Stimulated activated naive CD4-positive, alpha-beta T cell (primary cell): ENCODE data around the gene CSTF3.
A peak's percentile ranks its signal among the peaks of the same experiment; 100 is the strongest.
"Not testable (repeated sequence)": the region's sequence is repeated elsewhere in the genome, so short reads cannot be mapped to it uniquely, and the experiment has no call there.

Experiments
- DNase-seq, 6 experiments: peaks; one replicate each; lab custom pipeline; 2025; lab: John Stamatoyannopoulos, UW

The CSTF3 gene

GRCh38 chr11:33086017-33086416, 75.3 kb downstream of the CSTF3 start:
- no peak for DNase-seq

- DNase-seq = no peak
Observed at GRCh38 chr11:33083918-33084317, 77.4 kb downstream of the CSTF3 start.

DNA sequence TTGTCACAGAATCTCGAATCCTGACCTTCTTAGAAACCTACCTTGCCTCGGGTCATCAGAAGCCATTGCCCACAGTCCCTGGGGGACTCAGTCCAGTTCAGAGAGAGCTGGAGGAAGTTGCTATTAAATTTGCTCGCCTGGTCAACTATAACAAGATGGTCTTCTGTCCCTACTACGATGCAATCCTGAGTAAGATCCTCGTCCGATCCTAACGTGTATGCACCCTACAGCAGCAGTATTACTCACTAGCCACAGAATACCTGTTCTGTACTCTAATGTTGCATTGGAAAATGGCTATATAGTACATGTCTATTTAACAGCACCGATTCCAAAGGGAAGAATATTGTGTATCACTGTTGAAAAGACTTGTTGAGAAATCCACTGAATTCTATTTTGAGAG, 88.8 kb downstream of the CSTF3 start:
- DNase-seq = no peak

GRCh38 chr11:33068611-33069340, 92.5 kb downstream of the CSTF3 start:
- DNase-seq = no peak

DNA sequence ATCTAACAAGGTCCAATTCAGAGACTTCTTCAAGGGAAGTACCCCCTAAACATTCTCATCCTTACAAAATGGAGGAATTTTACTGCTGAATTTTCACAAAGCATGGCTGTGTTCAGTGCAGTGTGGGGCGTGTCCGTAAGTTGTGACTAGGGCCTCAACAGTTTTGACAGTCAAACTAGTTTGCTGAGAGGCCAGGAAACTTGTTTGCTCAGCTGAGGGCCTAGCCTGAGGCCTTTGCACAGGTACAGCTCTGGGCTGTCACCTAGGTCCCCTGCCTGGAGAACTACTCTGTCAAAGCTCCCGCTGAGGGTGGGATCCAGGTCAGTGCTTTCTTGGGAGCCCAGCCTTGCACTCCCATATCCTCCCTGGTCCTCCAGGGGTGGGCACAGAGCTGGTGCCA, 94.0 kb downstream of the CSTF3 start:
- no peak for DNase-seq

DNA sequence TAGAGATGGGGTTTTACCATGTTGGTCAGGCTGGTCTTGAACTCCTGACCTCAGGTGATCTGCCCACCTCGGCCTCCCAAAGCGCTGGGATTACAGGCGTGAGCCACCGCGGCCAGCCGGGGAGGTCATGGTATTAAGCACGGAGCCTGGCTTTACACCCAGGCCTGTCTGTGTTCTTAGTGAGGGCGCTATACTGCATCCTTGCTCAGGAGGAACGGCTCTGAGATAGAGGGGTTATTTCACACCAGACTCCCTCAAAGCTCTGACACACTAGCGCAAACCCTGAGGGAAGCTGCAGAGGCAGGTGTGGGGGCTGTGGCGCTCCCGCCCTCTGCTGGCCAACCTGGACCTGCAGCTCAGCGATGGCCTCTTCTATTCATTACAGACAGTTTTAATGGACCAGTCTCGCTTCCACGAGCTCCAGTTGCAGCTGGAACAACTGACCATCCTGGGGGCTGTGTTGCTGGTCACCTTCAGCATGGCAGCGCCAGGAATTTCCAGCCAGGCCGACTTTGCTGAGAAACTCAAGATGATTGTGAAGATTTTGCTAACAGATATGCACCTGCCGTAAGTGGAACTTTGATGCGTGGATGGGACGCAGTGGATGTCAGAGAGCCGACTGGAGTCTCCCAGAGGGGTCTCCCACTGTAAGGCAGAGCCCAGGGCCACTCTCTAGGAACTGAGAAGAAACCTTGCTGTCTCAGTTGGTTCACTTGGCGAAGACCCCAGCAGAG, 95.7 kb downstream of the CSTF3 start:
- peak; percentile 51 to 82 (median 67) for DNase-seq

- no peak for DNase-seq
Observed at GRCh38 chr11:33064866-33065265, 96.4 kb downstream of the CSTF3 start.

GRCh38 chr11:33064033-33064825, 97.1 kb downstream of the CSTF3 start:
- no peak for DNase-seq

- DNase-seq = no peak
Observed at GRCh38 chr11:33063326-33063881, 97.9 kb downstream of the CSTF3 start.

DNA sequence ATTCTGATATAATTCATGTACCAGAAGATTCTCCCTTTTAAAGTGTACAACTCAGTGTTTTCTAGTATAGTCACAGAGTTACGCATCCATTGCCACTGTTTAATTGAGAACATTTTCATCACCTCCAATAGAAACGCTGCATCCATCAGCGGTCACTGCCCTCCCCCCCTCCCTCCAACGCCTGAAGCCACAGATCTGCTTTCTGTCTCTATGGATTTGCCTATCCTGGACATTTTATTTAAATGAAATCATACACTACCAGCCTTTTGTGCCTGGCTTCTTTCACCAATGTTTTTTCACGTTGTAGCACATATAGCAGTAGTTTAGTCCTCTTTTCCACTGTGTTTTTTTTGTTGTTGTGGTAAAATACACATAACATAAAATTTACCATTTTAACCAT, 99.1 kb downstream of the CSTF3 start:
- no peak for DNase-seq

- no peak for DNase-seq
Observed at GRCh38 chr11:33060271-33060670, 101.0 kb downstream of the CSTF3 start.

DNA sequence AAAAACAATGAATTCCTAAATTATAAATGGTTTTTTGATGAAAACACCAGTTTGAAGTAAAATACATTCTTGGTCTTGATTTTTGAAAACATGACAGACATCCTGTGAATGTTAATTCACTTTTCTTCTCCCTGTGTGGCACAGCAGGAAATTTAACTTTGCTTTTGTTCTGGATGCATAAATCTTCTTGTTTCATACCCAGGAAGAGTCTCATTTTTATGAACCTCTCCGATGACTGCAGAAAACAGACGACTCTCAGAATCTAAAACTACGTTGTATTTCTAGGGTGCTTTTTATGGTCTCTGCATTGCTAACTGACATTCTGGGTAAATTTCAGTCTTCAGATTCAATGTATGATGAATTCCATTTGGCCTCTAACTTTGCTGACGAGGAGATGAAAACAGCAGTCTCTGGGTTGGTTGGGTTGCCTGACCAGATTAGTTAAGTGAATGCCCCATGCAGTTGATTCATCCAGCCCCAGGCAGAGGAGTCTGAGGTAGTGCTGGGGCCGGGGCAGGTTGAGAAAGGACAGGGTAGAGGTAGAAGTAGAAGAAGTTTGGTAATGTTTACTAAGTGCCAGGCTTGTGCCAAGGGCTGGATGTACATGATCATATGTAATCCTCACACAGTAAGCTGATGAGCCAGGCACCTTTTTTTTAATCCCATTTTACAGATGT, 101.8 kb downstream of the CSTF3 start:
- DNase-seq = no peak

DNA sequence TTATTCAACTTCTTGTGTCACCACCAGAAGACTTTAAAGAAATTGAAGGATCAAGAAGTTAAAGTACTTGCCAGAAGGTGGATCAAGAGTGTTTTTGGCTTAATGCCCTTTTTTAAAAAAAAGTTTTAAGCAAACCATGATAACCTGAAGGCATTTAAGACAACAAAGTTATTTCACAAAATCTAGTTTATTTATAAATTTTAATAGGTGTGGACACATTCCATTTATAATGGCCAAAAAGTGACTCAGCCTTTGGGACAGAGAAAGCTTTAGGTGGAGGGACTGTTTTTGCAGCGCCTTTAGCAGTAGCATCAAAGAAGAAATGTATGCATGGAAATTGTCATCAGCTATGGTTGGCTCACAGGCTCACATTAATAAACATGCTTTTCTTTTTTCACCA, 104.0 kb downstream of the CSTF3 start:
- no peak for DNase-seq

DNA sequence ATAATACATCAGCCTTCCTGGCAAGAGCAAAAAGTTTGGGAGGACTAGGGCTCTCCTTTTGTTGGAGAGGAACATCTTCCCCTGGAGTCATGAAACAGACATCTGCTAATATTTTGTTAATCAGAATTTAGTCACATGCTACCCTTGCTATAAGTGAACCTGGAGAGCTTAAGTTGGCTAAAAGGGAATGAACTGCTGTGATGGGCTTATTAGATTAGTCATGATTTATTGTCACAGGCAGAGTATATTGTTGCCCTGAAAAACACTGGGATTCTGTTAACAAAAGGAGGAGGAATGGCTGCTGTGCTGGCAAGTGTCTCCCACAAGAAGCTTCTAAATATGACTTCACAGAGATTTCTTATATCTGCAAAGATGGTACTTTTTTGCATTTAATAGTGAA, 105.9 kb downstream of the CSTF3 start:
- no peak for DNase-seq

GRCh38 chr11:33052231-33052630, 109.0 kb downstream of the CSTF3 start:
- no peak for DNase-seq

DNA sequence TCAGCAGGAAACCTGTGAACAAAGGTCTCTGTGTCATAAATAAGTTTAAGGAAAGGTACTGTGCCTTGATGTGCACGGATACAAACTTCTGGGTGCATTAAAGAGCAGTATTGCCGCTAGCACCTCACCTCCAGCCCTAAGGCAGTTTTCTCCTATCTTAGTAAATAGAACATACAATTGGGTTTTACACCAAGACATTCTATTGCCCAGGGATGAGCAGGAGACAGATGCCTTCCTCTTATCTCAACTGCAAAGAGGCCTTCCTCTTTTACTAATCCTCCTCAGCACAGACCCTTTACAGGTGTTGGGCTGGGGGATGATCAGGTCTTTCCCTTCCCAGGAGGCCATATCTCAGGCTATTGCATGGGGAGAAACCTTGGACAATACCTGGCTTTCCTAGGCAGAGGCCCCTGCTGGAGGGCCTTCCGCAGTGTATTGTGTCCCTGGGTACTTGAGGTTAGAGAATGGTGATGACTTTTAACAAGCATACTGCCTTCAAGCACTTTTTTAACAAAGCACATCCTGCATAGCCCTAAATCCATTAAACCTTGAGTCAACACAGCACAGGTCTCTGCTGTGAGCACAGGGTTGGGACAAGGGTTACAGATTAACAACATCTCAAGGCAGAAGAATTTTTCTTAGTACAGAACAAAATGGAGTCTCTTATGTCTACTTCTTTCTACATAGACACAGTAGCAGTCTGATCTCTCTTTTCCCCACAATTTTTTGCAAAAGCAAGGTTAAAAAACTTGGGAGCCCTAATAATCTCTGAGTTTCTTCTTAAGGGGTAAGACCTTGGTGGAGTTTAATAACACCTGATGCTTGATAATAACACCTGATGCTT, 111.5 kb downstream of the CSTF3 start:
- not testable (repeated sequence) for DNase-seq

DNA sequence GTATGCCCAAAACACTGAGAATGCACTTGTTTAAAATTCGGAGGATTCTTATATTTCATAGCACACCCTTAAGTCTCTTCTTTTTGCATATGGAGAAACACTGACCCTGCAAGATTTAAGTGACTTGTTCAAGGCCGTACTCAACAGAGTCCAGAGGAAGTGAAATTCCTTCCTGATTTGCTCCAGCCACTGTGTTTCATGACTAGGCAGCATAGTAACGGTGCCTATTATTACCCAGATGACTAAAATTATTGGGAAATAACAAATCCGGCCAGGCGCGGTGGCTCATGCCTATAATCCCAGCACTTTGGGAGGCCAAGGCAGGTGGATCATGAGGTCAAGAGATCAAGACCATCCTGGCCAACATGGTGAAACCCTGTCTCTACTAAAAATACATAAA, 112.6 kb downstream of the CSTF3 start:
- not testable (repeated sequence) for DNase-seq

DNA sequence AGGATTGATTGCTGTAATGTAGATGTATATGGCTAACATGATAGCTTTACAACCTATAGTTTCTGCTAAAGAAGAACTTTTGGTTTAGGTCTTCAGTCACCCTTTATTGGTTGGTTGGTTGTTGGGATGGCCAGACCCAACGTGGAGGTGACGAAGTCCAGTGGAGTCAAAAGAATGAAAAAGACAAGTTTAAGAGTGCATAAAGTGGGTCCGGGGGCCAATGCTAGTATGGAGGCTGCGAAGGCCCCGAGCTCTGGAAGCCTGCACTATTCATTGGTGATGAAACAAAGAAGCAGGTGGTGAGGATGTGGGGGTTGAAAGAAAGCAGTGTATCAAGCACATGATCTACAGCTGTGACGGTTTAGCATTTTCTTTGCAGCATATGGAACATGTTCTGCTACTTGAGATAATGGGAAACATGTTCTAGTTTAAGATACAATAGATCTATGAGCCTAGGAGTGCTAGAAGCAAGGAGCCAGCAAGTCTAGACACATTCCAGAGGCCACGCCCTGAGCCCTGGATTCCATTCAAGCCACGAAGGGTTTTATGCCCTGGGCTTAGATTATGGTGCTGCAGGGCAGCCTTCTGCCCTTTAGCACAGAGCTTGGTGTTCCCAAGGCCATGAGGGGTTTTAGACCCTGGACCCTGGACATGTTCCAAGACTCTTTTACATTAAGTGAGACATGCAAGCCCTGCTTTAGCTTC, 115.6 kb downstream of the CSTF3 start:
- no peak for DNase-seq

DNA sequence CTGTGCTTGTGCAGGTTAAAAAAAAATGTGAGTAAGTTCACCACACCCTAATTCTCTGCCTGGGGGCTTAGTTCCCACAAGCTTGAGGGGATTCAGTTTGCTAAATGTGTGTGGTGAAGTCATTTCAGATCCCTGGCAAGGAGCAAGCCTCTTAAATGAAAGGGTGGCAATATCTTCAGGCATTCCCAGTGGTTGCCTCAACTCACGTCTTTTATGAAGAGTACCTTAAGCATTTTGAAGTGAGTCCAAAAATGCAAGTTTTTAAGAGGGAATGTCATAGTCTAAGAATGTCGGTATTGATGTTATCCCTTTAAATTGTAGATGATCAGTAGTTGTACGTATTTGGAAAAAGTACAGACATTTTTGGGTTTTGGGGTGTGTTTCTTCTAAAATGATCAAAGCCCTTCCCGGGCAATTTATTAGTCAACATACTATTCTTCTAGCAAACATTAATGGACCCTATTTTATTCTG, 117.0 kb downstream of the CSTF3 start:
- no peak for DNase-seq

GRCh38 chr11:33043221-33043830, 118.0 kb downstream of the CSTF3 start:
- no peak for DNase-seq
